RWPE1 (cell line): Measurements from ENCODE around the gene MICAL3.

Experiments used
- CTCF ChIA-PET: fragments of 350-600 bp; sonication (Branson Sonifier 250); formaldehyde crosslinking; extraction: SDS; loops from one replicate; lab custom pipeline; 2021; lab: Yijun Ruan, JAX
- POLR2A ChIA-PET: fragments of 400-600 bp; formaldehyde crosslinking; extraction: SDS; loops from one replicate; lab custom pipeline; 2020; ENCODE audit warnings: antibody characterized with exemption; ENCODE audit not compliant: low non-redundant PET; lab: Yijun Ruan, JAX
- DNase-seq: peaks from one replicate; pipeline ENCODE4 v3.0.0; 2012; ENCODE audit warnings: low spot score
- H3K27ac ChIP-seq: fragments of 450-650 bp; 2 replicates; pipeline ENCODE4 v1.5.1; 2017
- CTCF ChIP-seq: fragments of 450-650 bp; conservative IDR thresholded peaks from 2 replicates; pipeline ENCODE4 v1.5.1; 2017; ENCODE audit warnings: low read depth, mild to moderate bottlenecking

The MICAL3 gene

GRCh38 chr22:17964643-17965042 is 59.7 kb downstream of the MICAL3 start:
- peak overlapping the region; percentile 23; the same call in 1 of the 2 replicates for H3K27ac ChIP-seq
- CTCF ChIA-PET = no interaction called here
- TF ChIP-seq CTCF = no peak
- POLR2A ChIA-PET = no interaction called here
- DNase-seq = no peak

- DNase-seq = no peak
- TF ChIP-seq CTCF = no peak
- ChIA-PET CTCF (no interaction called here), POLR2A (no interaction called here)
- H3K27ac ChIP-seq = peak overlapping the region; percentile 23; the same call in 1 of the 2 replicates
Observed at GRCh38 chr22:17964156-17964555, 60.2 kb downstream of the MICAL3 start.

- CTCF ChIA-PET = interaction anchor here (0.6 kb wide), 1 partner anchor 138 kb away, joined by 4 read pairs; no protein-coding TSS in a partner anchor
- POLR2A ChIA-PET = no interaction called here
- no peak for TF ChIP-seq CTCF
- H3K27ac ChIP-seq = peak overlapping the region; percentile 21; the same call in 1 of the 2 replicates
- no peak for DNase-seq
Observed at GRCh38 chr22:17963015-17963414, 61.3 kb downstream of the MICAL3 start.

GRCh38 chr22:17962168-17962567 is 62.2 kb downstream of the MICAL3 start:
- DNase-seq = no peak
- H3K27ac ChIP-seq = peak overlapping the region; percentile 28; the same call in 1 of the 2 replicates
- ChIA-PET POLR2A (no interaction called here), CTCF (no interaction called here)
- TF ChIP-seq CTCF = no peak

- DNase-seq = no peak
- ChIA-PET CTCF (no interaction called here), POLR2A (no interaction called here)
- H3K27ac ChIP-seq = peak overlapping the region; percentile 6
- TF ChIP-seq CTCF = no peak
Observed at GRCh38 chr22:17961446-17961729, 63.0 kb downstream of the MICAL3 start.

- no peak for DNase-seq
- ChIA-PET CTCF (interaction anchor here (0.5 kb wide), 1 partner anchor 40 kb away, joined by 3 read pairs; no protein-coding TSS in a partner anchor), POLR2A (no interaction called here)
- no peak for TF ChIP-seq CTCF
- peak overlapping the region; percentile 6 for H3K27ac ChIP-seq
Observed at GRCh38 chr22:17960695-17961445, 63.5 kb downstream of the MICAL3 start.
